Panc1 (cell line): Measurements from ENCODE around the gene ZKSCAN3. TPM values are rescaled to one million over a fixed set of nuclear protein-coding genes. Genes with fewer than 3 reads are reported as not detected.

Experiments used
- ATAC-seq: fragments of 200-7000 bp; cut with Tn5 transposase; 2 replicates; pipeline ENCODE4 v1.9.1; 2020; ENCODE audit warnings: mild to moderate bottlenecking, moderate library complexity
- BruUV-seq: library from RNA; stranded (reverse); fragments of 400-500 nt; replicated peaks from 2 replicates; lab custom pipeline; 2021; lab: Mats Ljungman, UMichigan
- CTCF ChIA-PET: fragments of 300-600 bp; sonication (Branson Sonifier 250); formaldehyde crosslinking; loops from one replicate; lab custom pipeline; 2022; ENCODE audit warnings: antibody characterized with exemption; lab: Charles Lee
- POLR2A ChIA-PET: fragments of 300-600 bp; sonication (Branson Sonifier 250); formaldehyde crosslinking; loops from one replicate; lab custom pipeline; 2022; ENCODE audit warnings: antibody characterized with exemption; lab: Charles Lee
- DNase-seq: peaks from one replicate; pipeline ENCODE4 v3.0.0-alpha.2; 2010; ENCODE audit warnings: low read depth, low spot score
- H3K27ac ChIP-seq: 2 replicates; pipeline ENCODE4 v1.5.1; 2011; ENCODE audit warnings: mild to moderate bottlenecking, low read length, inconsistent platforms
- H3K27me3 ChIP-seq: fragments of 200-500 bp; sonication (Bioruptor generic); 2 replicates; pipeline ENCODE4 v1.6.0; 2014; ENCODE audit warnings: low read length, inconsistent platforms; ENCODE audit not compliant: control insufficient read depth, insufficient read depth
- H3K36me3 ChIP-seq: fragments of 200-500 bp; sonication (Bioruptor generic); 2 replicates; pipeline ENCODE4 v1.5.1; 2014; ENCODE audit warnings: inconsistent platforms, mild to moderate bottlenecking, low read length, moderate library complexity; ENCODE audit not compliant: control insufficient read depth, insufficient read depth
- H3K4me1 ChIP-seq: 2 replicates; pipeline ENCODE4 v1.5.1; 2011; ENCODE audit warnings: inconsistent platforms, mild to moderate bottlenecking, low read length, moderate library complexity; ENCODE audit not compliant: control insufficient read depth, insufficient read depth
- H3K4me3 ChIP-seq, 2 experiments: 2 replicates each; pipeline ENCODE4 v1.5.1; 2011 to 2012; ENCODE audit warnings: low read depth in 2 of 2, low read length in 2 of 2, mild to moderate bottlenecking in 2 of 2, inconsistent platforms in 1 of 2, moderate library complexity in 1 of 2
- H3K9me3 ChIP-seq: fragments of 200-500 bp; sonication (Bioruptor generic); 2 replicates; pipeline ENCODE4 v1.5.1; 2014; ENCODE audit warnings: low read depth, mild to moderate bottlenecking, inconsistent platforms, low read length, moderate library complexity; ENCODE audit not compliant: control insufficient read depth, insufficient read depth
- POLR2AphosphoS5 ChIP-seq: IDR thresholded peaks from 2 replicates; pipeline ENCODE4 v1.6.1; 2012; ENCODE audit warnings: mild to moderate bottlenecking, low read depth, low read length, moderate library complexity
- SIN3A ChIP-seq: IDR thresholded peaks from 2 replicates; pipeline ENCODE4 v1.6.1; 2012; ENCODE audit warnings: low read depth, mild to moderate bottlenecking, low read length, moderate library complexity, borderline replicate concordance; ENCODE audit not compliant: insufficient read depth
- TCF7L2 ChIP-seq: IDR thresholded peaks from 2 replicates; pipeline ENCODE4 v1.6.1; 2011; ENCODE audit warnings: mild to moderate bottlenecking, low read depth, low read length, inconsistent platforms
- in situ Hi-C: cut with HindIII; loops from 2 replicates; pipeline ENCODE4 v1.10.0; 2016; ENCODE audit warnings: low sequenced_read_pairs, low pct_unique_long_range_greater_than_20kb
- intact Hi-C: fragments of 100-400 bp; cut with micrococcal nuclease; formaldehyde crosslinking; loops from one replicate; pipeline ENCODE4 v1.10.0; 2022; ENCODE audit not compliant: unreplicated experiment
- total RNA-seq: library from RNA; stranded (reverse); gene quantifications from one replicate; pipeline ENCODE4 v1.2.1, GENCODE V29; 2021; ENCODE audit not compliant: unreplicated experiment
- TF ChIP-seq, protein P1 (sequence below): fragments of 450-650 bp; IDR thresholded peaks from 2 replicates; pipeline ENCODE4 v1.5.1; 2017; ENCODE audit warnings: mild to moderate bottlenecking
- TF ChIP-seq, protein P2 (sequence below), 2 experiments: IDR thresholded peaks; 2 replicates each; pipeline ENCODE4 v1.6.1; 2011 to 2012; ENCODE audit warnings: low read depth in 2 of 2, control low read depth in 1 of 2, low read length in 1 of 2, mild to moderate bottlenecking in 1 of 2, moderate library complexity in 1 of 2; ENCODE audit not compliant: insufficient read depth in 1 of 2

The ZKSCAN3 gene
- total RNA-seq, 1 experiment from 2014 or later = 7.0 TPM

DNA sequence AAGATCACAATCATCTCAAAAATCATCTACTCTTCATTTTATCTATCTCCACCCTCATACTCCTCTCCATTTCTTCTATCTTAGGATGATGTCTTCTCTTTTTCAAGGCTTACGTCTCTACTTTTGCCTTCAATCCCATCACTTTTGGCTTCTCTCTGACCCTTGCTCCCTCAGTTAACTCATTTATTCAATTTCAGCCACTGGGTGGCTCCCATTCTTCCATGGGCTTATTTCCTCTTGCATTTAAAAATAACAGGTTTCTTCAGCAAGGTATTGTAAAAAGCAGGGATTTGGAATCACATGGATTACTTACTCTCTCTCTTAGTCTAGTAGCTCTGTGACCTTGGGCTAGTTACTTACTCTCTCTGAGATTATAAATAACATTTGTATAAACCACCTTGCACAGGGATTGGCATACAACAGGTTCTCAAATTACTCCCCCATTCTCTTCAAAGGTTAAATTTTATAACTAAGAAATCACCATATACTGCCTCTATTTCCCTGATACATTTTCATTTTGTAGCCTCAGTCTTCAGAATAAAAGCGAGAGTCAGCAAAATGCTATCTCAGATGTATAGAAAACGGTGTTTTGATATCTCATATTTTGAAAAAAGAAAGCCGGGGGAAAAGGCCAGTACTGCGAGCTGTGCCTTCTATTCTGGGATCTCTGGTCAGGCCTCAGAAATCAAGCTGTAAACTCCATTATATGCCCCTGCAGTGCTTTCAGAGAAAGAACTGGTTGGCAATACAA, 44.3 kb downstream of the ZKSCAN3 start:
- in situ Hi-C loops = no loop called here
- H3K27me3 ChIP-seq = no peaks in the 10 kb centered on the region
- intact Hi-C loops = loop anchor here (10.0 kb wide), 1 partner anchor 291 kb away; no protein-coding TSS in a partner anchor
- H3K27ac ChIP-seq = no peak overlapping the region
- H3K4me1 ChIP-seq = no peaks in the 10 kb centered on the region
- ATAC-seq (no peak), DNase-seq (no peak)
- TF ChIP-seq, protein P1, sequence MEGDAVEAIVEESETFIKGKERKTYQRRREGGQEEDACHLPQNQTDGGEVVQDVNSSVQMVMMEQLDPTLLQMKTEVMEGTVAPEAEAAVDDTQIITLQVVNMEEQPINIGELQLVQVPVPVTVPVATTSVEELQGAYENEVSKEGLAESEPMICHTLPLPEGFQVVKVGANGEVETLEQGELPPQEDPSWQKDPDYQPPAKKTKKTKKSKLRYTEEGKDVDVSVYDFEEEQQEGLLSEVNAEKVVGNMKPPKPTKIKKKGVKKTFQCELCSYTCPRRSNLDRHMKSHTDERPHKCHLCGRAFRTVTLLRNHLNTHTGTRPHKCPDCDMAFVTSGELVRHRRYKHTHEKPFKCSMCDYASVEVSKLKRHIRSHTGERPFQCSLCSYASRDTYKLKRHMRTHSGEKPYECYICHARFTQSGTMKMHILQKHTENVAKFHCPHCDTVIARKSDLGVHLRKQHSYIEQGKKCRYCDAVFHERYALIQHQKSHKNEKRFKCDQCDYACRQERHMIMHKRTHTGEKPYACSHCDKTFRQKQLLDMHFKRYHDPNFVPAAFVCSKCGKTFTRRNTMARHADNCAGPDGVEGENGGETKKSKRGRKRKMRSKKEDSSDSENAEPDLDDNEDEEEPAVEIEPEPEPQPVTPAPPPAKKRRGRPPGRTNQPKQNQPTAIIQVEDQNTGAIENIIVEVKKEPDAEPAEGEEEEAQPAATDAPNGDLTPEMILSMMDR = peak; percentile 41; the same call in 1 of the 2 replicates
- no peak for TF ChIP-seq POLR2AphosphoS5
- ChIA-PET POLR2A (no interaction called here), CTCF (no interaction called here)
- BruUV-seq = no TSS peak
- H3K36me3 ChIP-seq = no peaks in the 10 kb centered on the region
- no peak overlapping the region for H3K4me3 ChIP-seq
- peaks cover 12% of the 10 kb centered on the region; the same call in 1 of the 2 replicates for H3K9me3 ChIP-seq

DNA sequence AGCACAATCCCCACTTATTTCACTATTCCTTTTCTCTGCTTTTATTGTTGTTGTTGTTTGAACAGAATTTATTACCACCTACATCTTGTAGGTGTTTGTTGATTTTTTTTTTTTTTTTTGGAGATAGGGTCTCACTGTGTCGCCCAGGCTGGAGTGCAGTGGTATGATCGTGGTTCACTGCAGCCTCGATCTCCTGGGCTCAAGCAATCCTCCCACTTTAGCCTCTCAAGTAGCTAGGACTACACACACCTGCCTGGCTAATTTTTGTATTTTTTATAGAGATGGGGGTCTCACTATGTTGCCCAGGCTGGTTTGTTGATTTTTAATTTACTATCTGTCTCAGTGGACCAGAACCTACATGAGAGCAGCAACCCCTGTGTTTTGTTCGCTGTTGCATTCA, 46.2 kb downstream of the ZKSCAN3 start:
- ATAC-seq (no peak), DNase-seq (no peak)
- intact Hi-C loops (loop anchor here (10.0 kb wide), 1 partner anchor 289 kb away; no protein-coding TSS in a partner anchor), in situ Hi-C loops (no loop called here)
- Histone ChIP-seq H3K27me3 (no peaks in the 10 kb centered on the region), H3K4me3 (no peak overlapping the region), H3K4me1 (no peaks in the 10 kb centered on the region), H3K9me3 (peaks cover 5% of the 10 kb centered on the region; the same call in 1 of the 2 replicates), H3K36me3 (no peaks in the 10 kb centered on the region), H3K27ac (no peak overlapping the region)
- BruUV-seq = no TSS peak
- TF ChIP-seq TCF7L2 (no peak), POLR2AphosphoS5 (no peak), SIN3A (no peak)
- TF ChIP-seq, protein P2, sequence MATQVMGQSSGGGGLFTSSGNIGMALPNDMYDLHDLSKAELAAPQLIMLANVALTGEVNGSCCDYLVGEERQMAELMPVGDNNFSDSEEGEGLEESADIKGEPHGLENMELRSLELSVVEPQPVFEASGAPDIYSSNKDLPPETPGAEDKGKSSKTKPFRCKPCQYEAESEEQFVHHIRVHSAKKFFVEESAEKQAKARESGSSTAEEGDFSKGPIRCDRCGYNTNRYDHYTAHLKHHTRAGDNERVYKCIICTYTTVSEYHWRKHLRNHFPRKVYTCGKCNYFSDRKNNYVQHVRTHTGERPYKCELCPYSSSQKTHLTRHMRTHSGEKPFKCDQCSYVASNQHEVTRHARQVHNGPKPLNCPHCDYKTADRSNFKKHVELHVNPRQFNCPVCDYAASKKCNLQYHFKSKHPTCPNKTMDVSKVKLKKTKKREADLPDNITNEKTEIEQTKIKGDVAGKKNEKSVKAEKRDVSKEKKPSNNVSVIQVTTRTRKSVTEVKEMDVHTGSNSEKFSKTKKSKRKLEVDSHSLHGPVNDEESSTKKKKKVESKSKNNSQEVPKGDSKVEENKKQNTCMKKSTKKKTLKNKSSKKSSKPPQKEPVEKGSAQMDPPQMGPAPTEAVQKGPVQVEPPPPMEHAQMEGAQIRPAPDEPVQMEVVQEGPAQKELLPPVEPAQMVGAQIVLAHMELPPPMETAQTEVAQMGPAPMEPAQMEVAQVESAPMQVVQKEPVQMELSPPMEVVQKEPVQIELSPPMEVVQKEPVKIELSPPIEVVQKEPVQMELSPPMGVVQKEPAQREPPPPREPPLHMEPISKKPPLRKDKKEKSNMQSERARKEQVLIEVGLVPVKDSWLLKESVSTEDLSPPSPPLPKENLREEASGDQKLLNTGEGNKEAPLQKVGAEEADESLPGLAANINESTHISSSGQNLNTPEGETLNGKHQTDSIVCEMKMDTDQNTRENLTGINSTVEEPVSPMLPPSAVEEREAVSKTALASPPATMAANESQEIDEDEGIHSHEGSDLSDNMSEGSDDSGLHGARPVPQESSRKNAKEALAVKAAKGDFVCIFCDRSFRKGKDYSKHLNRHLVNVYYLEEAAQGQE (IDR thresholded peaks at IDR 0.05; ENCODE audit: insufficient read depth in 1 of 2, low read depth in 2 of 2, low read length in 1 of 2) = no peak
- TF ChIP-seq, protein P1 = no peak
- ChIA-PET POLR2A (no interaction called here), CTCF (no interaction called here)
